Stimulated activated CD4-positive, alpha-beta T cell treated with anti-CD3 and anti-CD28 coated beads, TNF-alpha, amount 100 ng/mL, for 24 hours (primary cell): ENCODE results near the gene MRPL40.

Experiments used
- DNase-seq, 3 experiments: peaks; one replicate each; pipeline ENCODE4 v3.0.0-alpha.2; 2020; ENCODE audit warnings: low read depth in 3 of 3

Gene MRPL40

DNA sequence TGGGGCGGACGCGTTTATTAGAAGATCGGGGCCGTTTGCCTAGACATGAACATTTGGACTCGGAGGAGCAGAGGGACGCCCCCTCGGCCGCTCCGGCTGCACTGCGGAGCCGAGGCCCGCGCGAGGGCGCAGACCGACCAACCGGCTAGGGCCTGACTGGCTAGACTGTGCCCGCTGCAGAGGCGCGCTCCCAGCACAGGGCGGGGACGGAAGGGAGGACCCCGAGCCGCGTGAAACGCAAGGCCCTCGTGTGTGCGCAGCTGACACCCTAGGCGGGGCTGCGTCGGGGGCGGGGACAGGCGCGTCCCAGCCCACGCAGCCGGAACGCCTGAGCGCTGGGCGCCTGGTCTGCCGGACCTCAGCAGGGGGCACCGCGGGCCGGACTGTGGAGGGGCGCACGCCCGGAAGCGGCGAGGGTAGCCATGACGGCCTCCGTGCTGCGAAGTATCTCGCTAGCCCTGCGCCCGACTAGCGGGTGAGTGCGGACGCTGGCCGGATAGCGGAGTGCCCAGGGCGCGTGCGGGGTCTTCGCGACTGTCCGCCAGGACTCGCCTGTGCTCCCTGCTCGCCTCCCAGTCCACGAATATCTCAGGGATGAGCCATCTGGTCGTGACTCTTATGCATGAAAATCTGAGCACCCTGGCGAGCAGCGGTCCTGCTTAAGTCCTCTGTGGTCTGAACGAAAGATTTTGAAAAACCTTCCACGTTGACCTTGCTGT lies at the start of gene MRPL40:
TSS of gene MRPL40 (plus strand) at position 413 of the 719 bp plus-strand sequence. CDS start at position 423, 10 bp downstream.
- DNase-seq, result peak; percentile 80 to 94 (median 88)

- no peak for DNase-seq
These were observed 49.1 kb upstream of the MRPL40 start for GRCh38 chr22:19383292-19383691.

DNA sequence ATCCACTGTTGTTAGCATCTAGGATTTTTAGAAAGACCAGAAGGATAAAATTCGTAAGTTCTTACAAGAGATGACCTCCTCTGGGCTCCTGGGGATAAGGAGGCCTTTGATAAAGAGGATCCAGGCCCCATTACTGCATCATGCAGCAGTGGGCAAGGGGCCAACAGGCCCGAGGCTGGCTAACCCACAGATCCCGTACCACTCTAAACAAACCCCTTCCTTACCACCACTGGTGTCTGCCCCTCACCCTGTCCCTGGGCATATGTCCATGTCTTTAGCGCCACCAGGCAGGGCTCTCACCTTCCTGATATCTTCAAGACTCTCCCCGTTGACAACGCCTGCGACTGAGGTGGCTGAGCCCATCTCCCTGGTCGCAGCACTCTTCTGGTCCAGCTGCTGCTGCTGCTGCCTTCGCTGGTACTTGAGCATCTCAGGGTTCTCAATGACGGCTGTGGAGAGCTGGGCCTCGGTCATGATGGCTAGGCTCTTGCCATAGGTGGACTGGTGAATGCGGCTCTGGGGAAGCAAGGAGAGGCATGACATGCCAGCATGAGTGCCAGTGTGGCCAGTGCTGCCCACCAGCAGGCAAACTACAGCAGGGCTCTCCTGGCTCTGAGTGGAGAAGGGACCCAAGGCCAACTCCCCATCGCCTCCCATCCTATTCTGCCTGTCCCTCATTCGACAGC lies 47.0 kb upstream of the MRPL40 start:
- no peak for DNase-seq

DNA sequence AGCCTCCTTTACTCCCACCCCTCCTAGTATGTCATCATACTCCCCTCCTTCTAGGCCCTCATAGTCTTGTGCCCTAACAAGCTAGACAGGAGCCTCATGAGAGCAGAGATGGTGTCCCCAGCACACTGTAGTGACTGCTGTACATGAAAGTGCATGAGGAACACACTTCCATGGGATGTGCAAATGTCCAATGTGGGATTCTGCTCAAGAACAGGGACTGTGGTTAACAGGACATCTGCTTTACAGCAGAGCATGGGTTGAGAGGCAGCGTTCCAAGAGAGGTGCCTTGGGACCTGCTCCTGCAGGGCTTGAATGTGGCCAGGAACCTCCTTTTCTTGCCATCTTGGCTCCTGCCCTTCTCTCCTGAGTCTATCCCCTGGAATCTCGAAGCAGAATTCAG lies 46.1 kb upstream of the MRPL40 start:
- no peak for DNase-seq

DNA sequence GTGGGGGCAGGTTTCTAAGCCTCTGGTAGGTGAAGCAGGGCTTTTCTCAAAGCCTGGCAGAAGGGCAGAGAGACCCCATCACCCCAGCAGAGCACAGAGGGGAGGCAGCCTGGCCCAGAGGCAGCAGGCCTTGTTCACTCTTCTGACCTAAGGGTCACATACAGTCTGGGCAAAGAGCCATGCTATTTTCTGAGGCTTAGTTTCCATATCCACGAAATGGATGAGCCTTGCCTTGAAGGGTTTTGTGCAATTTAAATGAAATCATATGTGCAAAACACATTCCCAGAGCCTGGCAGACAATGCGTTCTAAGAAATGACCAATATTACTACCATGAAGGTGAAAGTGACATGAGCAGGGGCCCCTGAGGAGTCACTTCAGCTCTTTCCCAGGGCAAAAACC lies 45.3 kb upstream of the MRPL40 start:
- DNase-seq, result no peak

DNA sequence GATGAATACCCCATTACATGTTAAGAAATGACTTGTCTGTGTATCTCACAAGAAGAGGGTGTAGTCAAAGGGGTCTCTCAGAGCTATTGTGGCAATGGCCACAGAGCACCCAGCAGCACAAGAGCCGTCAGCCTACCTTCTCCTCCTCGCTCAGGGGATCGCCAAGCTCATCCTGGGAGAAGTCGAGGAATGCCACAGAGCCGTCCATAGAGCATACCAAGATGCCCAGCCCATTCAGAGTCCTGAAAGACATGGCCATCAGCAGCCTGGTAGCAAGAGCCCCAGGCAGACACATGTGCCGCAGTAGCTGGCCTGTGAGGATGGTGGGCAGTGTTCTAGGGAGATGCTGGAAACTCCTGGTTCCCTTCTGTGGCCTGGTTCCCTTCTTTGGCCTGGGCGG lies 44.8 kb upstream of the MRPL40 start:
- DNase-seq, result no peak

- no peak for DNase-seq
These were observed 38.6 kb upstream of the MRPL40 start for GRCh38 chr22:19393704-19394103.

GRCh38 chr22:19394274-19395050 lies 37.9 kb upstream of the MRPL40 start:
- DNase-seq, result no peak

GRCh38 chr22:19395276-19395675 lies 37.1 kb upstream of the MRPL40 start:
- no peak for DNase-seq

DNA sequence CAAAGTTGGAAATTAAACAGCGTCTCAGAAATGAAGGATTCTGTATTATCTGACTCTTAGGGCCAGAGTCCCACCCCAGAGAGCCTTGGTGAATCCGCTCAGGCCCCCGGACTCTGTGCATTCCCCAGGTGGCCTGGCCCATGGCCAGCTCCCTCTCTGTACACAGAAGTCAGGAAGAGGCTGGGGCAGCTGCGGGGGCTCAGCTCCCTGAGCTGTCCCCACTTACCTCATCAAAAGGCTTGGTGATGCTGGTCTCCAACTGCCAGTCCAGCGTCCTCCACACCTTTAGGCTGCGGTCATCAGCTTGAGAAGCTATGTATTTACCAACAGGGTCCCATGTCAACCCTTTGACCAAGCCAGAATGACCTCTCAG lies 35.8 kb upstream of the MRPL40 start:
- DNase-seq, result no peak

DNA sequence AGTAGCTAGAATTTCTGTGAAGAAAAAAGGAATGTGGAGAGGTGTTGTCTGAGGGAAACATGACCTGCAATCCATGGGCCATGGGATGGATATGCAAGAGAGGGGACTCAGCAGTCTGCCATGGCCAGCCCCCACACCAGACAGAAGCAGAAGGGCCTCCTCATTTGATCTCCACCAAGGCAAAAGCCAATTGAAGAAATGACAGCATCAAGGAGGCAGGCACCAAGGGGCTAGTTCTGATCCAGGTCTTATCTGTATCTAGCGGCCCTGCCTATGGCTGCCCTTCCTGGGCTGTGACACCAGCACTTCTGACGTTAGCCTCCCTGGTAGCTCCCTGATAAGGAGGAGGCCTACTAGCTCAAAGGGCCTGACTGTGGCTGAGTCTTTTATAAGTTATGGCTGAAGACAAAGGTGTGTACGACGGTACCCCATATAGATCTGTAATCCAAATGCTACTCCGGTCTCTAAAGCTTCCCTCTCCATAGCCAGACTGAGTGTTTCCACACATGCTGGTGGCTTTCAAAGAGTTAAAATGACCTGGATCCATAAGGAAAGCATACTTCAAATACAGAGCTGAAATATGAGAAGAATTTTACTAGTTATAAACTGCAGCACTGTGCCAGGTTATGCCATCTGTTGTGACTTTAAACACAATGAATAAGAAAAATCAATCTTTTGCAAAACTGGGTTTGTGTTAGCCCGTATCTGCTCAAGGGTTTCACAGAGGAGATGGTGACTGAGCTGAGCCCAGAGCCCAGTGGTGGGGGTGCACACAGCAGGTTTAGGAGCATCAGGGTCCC lies 35.2 kb upstream of the MRPL40 start:
- no peak for DNase-seq

GRCh38 chr22:19397734-19398104 lies 34.6 kb upstream of the MRPL40 start:
- DNase-seq, result no peak

DNA sequence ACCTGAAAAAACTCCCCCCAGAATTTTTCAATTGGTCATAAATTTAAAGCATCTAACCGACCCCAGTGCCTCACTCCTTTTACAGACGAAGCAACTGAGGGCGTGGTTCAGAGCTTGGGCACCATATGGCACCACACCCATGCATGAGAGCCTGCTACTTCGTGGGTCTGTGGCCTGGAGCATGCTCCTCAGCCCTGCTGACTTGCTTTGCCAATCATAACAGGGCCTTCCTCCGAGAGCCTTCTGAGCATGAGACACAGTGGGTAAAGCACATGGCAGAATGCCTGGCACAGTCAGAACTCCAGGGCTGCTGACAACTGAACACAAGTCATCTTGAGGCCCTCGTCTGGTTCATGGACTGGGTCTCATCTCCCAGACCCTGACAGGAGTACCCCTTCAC lies 34.1 kb upstream of the MRPL40 start:
- no peak for DNase-seq

DNA sequence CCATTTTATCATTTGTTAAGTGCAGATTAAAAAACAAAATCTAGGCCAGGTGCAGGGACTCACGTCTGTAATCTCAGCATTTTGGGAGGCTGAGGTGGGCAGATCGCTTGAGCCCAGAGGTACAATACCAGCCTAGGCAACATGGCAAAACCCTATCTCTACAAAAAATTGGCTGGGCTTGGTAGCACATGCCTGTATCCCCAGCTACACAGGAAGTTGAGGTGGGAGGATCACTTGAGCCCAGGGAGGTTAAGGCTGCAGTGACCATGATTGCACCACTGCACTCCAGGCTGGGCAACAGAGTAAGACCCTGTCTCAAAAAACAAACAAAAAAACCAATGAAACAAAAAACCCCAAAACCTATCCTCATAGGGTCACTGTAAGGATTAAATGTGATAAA lies 33.7 kb upstream of the MRPL40 start:
- no peak for DNase-seq

GRCh38 chr22:19400881-19401280 lies 31.5 kb upstream of the MRPL40 start:
- no peak for DNase-seq

DNA sequence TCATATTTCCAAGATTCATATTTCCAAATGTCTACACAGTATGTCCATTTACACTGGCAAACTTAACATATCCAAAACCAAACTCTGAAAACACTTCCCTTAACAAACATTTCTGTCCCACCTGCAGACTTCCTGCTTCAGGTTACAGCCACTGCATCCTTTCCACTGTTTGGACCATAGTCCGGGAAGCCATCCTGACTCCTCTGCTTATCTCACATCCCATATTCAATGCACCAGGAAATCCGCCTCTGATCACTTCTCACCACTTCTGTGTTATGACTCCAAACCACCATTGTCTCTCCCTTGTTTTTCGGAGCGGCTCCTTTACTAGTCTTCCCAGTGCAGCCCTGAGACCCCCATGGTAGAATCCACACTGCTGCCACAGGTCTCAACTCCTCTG lies 30.9 kb upstream of the MRPL40 start:
- no peak for DNase-seq

- DNase-seq, result no peak
These were observed 29.6 kb upstream of the MRPL40 start for GRCh38 chr22:19402642-19403191.

DNA sequence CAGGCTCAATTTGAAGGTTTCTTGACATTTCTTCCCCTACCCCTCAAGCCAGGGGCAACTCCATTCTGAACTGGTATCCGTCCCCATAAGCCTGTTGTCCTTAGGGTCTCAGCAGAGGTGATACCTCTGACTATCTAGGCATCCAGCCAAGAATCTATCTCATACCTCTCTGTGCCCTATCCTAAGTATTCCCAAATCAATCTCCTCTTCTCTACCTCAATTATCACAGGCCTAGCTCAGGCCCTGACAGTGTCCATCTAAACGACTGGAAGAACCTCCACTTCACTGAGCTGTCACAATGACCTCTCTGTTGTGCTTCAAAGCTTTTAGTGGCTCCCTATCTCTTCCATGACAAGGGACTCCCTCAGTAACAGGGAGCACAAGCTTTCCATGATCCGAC lies 27.7 kb upstream of the MRPL40 start:
- DNase-seq, result no peak

DNA sequence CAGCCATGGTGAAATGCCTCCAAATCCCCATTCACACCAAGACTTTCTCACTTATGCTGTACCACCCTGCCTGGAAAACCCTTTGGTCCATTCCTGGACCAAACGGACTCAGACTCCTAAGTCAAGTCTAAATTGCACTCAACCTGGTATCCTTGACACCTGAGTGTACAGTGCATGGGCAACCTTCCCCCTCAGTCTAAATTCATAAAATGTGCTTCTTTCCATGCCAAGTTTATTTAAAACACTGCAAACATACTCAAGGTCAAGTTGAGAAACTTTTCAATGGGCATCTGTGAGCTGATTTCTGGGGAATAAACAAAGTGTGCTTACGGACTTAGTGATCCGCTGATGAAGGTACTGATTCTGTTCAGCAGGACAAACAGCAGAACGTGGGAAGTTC lies 27.2 kb upstream of the MRPL40 start:
- no peak for DNase-seq

DNA sequence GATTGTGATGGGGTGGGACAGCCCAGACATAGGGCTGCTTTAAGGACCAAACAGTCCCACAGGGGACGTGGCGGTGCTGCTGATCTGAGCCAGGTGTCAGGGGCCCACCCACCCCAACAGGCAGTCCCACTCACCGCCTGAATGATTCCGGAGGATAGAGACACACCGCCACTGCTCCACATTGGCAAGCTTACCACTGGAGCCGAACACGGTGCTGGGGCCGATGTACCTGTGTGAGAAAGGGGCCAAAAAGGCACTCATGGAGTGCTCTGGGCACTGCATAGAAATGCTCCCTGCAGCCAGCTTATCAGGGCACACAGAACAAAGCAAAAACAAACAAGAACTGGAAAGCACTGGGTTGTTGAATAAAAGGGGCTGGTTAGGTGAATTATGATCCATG lies 26.7 kb upstream of the MRPL40 start:
- DNase-seq, result no peak

DNA sequence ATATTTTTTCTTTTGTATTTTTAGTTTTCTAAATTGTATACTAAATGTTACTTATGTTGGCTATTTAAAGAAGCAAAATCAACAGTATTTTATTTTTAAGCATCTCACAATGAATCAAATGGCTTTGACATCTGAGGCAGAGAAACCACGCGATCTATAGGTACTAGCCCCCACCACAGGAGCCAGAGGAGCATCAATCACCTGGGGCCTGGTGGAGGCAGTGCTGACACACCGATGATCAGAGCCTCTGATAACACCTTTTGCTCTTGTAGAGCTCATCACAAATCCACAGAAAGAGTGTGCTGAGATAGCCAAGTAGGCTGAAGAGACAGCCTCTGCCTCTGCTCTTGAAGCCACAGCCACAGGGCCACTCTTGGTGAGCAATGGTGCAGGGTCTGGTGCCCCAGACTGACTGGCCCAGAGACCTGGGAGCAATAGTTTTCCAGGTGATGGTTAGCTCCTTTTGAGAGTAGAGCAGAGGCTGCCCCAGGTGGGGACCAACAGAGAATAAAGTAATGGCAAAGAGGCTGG lies 26.0 kb upstream of the MRPL40 start:
- DNase-seq, result no peak

DNA sequence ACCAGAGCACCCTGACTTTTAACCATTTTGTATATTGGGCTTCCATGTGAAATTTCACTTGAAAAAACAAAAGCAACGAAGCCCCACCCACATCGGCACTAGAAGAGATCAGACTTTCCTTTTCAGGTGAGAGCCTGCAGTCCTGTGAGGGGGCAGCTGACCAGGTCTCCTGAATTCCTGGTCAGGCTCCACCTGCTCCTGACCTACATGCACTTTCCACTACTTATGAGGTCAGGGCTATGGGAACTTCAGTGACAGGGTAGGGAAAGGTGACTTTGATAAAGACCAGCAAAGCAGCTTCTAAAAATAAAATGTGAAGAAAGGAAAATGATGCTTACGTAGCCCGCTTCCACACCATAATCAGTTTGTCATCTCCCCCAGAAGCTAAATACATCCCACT lies 25.5 kb upstream of the MRPL40 start:
- DNase-seq, result no peak
